NCI-H2196 (cell line): ENCODE measurements around the gene TMED1.

Experiments used
- DNase-seq: peaks from one replicate; lab custom pipeline; 2025; ENCODE audit not compliant: unreplicated experiment; lab: John Stamatoyannopoulos, UW

TMED1 gene

GRCh38 chr19:10835089-10835753 lies 791 bp downstream of the TMED1 start:
- no peak for DNase-seq

- no peak for DNase-seq
These were observed 3.1 kb downstream of the TMED1 start for GRCh38 chr19:10832939-10833296.

GRCh38 chr19:10831987-10832938 lies 3.7 kb downstream of the TMED1 start:
- DNase-seq = no peak

GRCh38 chr19:10830931-10831779 lies 4.9 kb downstream of the TMED1 start:
- DNase-seq = no peak

- no peak for DNase-seq
These were observed 5.6 kb downstream of the TMED1 start for GRCh38 chr19:10830370-10830769.

GRCh38 chr19:10829967-10830366 lies 6.0 kb downstream of the TMED1 start:
- no peak for DNase-seq

GRCh38 chr19:10828981-10829821 lies 6.8 kb downstream of the TMED1 start:
- no peak for DNase-seq

- no peak for DNase-seq
These were observed 9.2 kb downstream of the TMED1 start for GRCh38 chr19:10826846-10827245.

- DNase-seq = no peak
These were observed 9.8 kb downstream of the TMED1 start for GRCh38 chr19:10826231-10826630.

- no peak for DNase-seq
These were observed 12.3 kb downstream of the TMED1 start for GRCh38 chr19:10823690-10824089.

GRCh38 chr19:10820173-10820572 lies 15.8 kb downstream of the TMED1 start:
- no peak for DNase-seq

- no peak for DNase-seq
These were observed 16.6 kb downstream of the TMED1 start for GRCh38 chr19:10819124-10820060.

GRCh38 chr19:10818301-10819123 lies 17.5 kb downstream of the TMED1 start:
- DNase-seq = no peak

GRCh38 chr19:10817291-10818038 lies 18.5 kb downstream of the TMED1 start:
- no peak for DNase-seq

GRCh38 chr19:10816691-10817090 lies 19.3 kb downstream of the TMED1 start:
- no peak for DNase-seq

GRCh38 chr19:10815969-10816644 lies 19.9 kb downstream of the TMED1 start:
- no peak for DNase-seq

GRCh38 chr19:10815007-10815536 lies 20.9 kb downstream of the TMED1 start:
- no peak for DNase-seq
